SU-DHL-6 (cell line): ENCODE data around the gene LUZP1.

Source experiments
- H2AFZ ChIP-seq: fragments of 200-600 bp; sonication (generic); 2 replicates; pipeline ENCODE4 v1.6.1; 2014; ENCODE audit warnings: low read depth, mild to moderate bottlenecking, moderate library complexity, mixed read lengths, antibody characterized with exemption, low read length; ENCODE audit not compliant: severe bottlenecking
- H3F3A ChIP-seq: fragments of 200-600 bp; shearing (Covaris generic); 2 replicates; pipeline ENCODE4 v1.6.0; 2016; ENCODE audit warnings: antibody characterized with exemption, mild to moderate bottlenecking; ENCODE audit not compliant: insufficient read depth
- H3K27ac ChIP-seq: fragments of 200-600 bp; sonication (generic); 2 replicates; pipeline ENCODE4 v1.5.1; 2016; ENCODE audit warnings: low read depth, mild to moderate bottlenecking, low read length, moderate library complexity, mixed read lengths
- H3K27me3 ChIP-seq: fragments of 200-600 bp; sonication (generic), shearing (Covaris generic); 2 replicates; pipeline ENCODE4 v1.6.0; 2014; ENCODE audit warnings: mild to moderate bottlenecking, low read length
- H3K36me3 ChIP-seq: fragments of 200-600 bp; sonication (generic); 2 replicates; pipeline ENCODE4 v1.6.1; 2014; ENCODE audit warnings: mild to moderate bottlenecking, low read length, mixed read lengths
- H3K4me2 ChIP-seq: fragments of 300-600, 200-600 bp; shearing (Covaris generic), sonication (generic); 2 replicates; pipeline ENCODE4 v1.6.0; 2014; ENCODE audit warnings: low read length, low read depth, mild to moderate bottlenecking; ENCODE audit not compliant: poor library complexity, severe bottlenecking
- H3K4me3 ChIP-seq: fragments of 200-600 bp; sonication (generic); 2 replicates; pipeline ENCODE4 v1.5.1; 2014; ENCODE audit warnings: antibody characterized with exemption, low read length, mild to moderate bottlenecking, mixed read lengths; ENCODE audit not compliant: insufficient read depth, poor library complexity, severe bottlenecking
- H3K79me2 ChIP-seq: fragments of 200-600 bp; sonication (generic); 2 replicates; pipeline ENCODE4 v1.6.1; 2014; ENCODE audit warnings: mild to moderate bottlenecking, low read length, moderate library complexity; ENCODE audit not compliant: insufficient read depth
- H3K9ac ChIP-seq: fragments of 200-600 bp; sonication (generic); 2 replicates; pipeline ENCODE4 v1.7.0; 2014; ENCODE audit warnings: mild to moderate bottlenecking, low read length
- H3K9me2 ChIP-seq: fragments of 200-600 bp; sonication (generic); replicated peaks from 2 replicates; pipeline ENCODE4 v1.6.1; 2014; ENCODE audit warnings: low read length; ENCODE audit not compliant: insufficient read depth
- H3K9me3 ChIP-seq: fragments of 200-600 bp; sonication (generic); 2 replicates; pipeline ENCODE4 v1.6.1; 2014; ENCODE audit warnings: low read length, mixed read lengths; ENCODE audit not compliant: insufficient read depth
- H4K20me1 ChIP-seq: fragments of 200-600 bp; sonication (generic); 2 replicates; pipeline ENCODE4 v1.6.1; 2014; ENCODE audit warnings: low read depth, mild to moderate bottlenecking, antibody characterized with exemption, low read length, moderate library complexity, mixed read lengths
- CTCF ChIP-seq: fragments of 200-600 bp; sonication (generic); IDR thresholded peaks from one replicate; pipeline ENCODE4 v1.5.1; 2017; ENCODE audit warnings: antibody characterized with exemption, mild to moderate bottlenecking, low read length, moderate library complexity; ENCODE audit not compliant: insufficient read depth, poor library complexity, severe bottlenecking
- EZH2phosphoT487 ChIP-seq: fragments of 200-600 bp; sonication (generic), shearing (Covaris generic); conservative IDR thresholded peaks from 2 replicates; pipeline ENCODE4 v1.6.1; 2018; ENCODE audit warnings: mild to moderate bottlenecking, antibody characterized with exemption, low read length, moderate library complexity, mixed read lengths

The LUZP1 gene

GRCh38 chr1:23135268-23135667 lies 33.4 kb downstream of the LUZP1 start:
- no peak overlapping the region for H3K9ac ChIP-seq
- H3K9me3 ChIP-seq, result no peaks in the 10 kb centered on the region
- no peak overlapping the region for H2AFZ ChIP-seq
- H3K27me3 ChIP-seq, result no peaks in the 10 kb centered on the region
- H3K4me2 ChIP-seq, result no peak overlapping the region
- H3K27ac ChIP-seq, result no peak overlapping the region
- no peaks in the 10 kb centered on the region for H3K9me2 ChIP-seq
- no peak overlapping the region for H3K4me3 ChIP-seq
- TF ChIP-seq EZH2phosphoT487 (no peak), CTCF (no peak)
- H3F3A ChIP-seq, result no peaks in the 10 kb centered on the region
- H4K20me1 ChIP-seq, result peaks cover 5% of the 10 kb centered on the region; the same call in 1 of the 2 replicates
- no peaks in the 10 kb centered on the region for H3K36me3 ChIP-seq
- no peaks in the 10 kb centered on the region for H3K79me2 ChIP-seq

GRCh38 chr1:23134055-23134454 lies 34.6 kb downstream of the LUZP1 start:
- H2AFZ ChIP-seq, result no peak overlapping the region
- H4K20me1 ChIP-seq, result peaks cover 5% of the 10 kb centered on the region; the same call in 1 of the 2 replicates

GRCh38 chr1:23133587-23133986 lies 35.1 kb downstream of the LUZP1 start:
- Histone ChIP-seq H3K9me2 (no peaks in the 10 kb centered on the region), H3K9me3 (no peaks in the 10 kb centered on the region), H3K27me3 (no peaks in the 10 kb centered on the region), H3K4me2 (no peak overlapping the region), H3K36me3 (no peaks in the 10 kb centered on the region), H3K79me2 (no peaks in the 10 kb centered on the region), H3K27ac (no peak overlapping the region), H3K4me3 (no peak overlapping the region), H3F3A (no peaks in the 10 kb centered on the region), H4K20me1 (peaks cover 5% of the 10 kb centered on the region; the same call in 1 of the 2 replicates), H3K9ac (no peak overlapping the region), H2AFZ (no peak overlapping the region)
- no peak for TF ChIP-seq CTCF
- TF ChIP-seq EZH2phosphoT487, result no peak

More at GRCh38 chr1:23134055-23134454, 34.6 kb downstream of the LUZP1 start:
- H3K9me2 ChIP-seq, result no peaks in the 10 kb centered on the region
- H3K4me3 ChIP-seq, result no peak overlapping the region
- no peaks in the 10 kb centered on the region for H3F3A ChIP-seq
- H3K79me2 ChIP-seq, result no peaks in the 10 kb centered on the region
- H3K36me3 ChIP-seq, result no peaks in the 10 kb centered on the region
- no peak overlapping the region for H3K27ac ChIP-seq
- H3K27me3 ChIP-seq, result no peaks in the 10 kb centered on the region
- no peak overlapping the region for H3K9ac ChIP-seq
- no peak overlapping the region for H3K4me2 ChIP-seq
- no peak for TF ChIP-seq CTCF
- TF ChIP-seq EZH2phosphoT487, result no peak
- H3K9me3 ChIP-seq, result no peaks in the 10 kb centered on the region
